GDM1 (cell line): Measurements from ENCODE around the gene SLC23A2.
A peak's percentile ranks its signal among the peaks of the same experiment; 100 is the strongest.
"Not testable (repeated sequence)": the region's sequence is repeated elsewhere in the genome, so short reads cannot be mapped to it uniquely, and the experiment has no call there.

ENCODE experiments used
- DNase-seq: peaks from one replicate; lab custom pipeline; 2025; lab: John Stamatoyannopoulos, UW

SLC23A2 gene

GRCh38 chr20:5001174-5002076 is at the start of gene SLC23A2:
Gene SLC23A2, minus strand, starts transcription at chr20:5001510. Its CDS starts 68,948 bp downstream, at chr20:4932562.
- peak; percentile 26 for DNase-seq

DNA sequence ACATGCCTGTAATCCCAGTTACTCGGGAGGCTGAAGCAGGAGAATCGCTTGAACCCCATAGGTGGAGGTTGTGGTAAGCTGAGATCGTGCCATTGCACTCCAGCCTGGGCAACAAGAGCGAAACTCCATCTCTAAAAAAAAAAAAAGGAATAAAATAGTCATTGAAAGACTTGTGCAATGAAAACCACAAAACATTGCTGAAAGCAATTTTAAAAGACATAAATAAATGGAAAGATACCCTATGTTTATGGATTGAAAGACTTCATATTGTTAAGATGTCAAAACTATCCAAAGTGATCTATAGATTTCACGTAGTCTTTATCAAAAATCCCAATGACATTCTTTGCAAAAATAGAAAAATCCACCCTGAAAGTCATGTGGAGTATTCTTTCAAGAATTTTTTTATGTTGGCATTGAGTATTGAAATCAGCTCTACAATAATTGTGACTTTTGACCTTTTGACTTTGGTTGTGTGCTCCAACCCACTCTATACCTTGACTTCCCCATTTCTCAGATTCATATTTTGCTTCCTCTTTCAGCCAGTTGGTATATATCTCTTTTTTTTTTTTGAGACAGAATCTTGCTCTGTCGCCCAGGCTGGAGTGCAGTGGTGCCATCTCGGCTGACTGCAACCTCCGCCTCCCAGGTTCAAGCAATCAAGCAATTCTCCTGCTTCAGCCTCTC is 45.5 kb upstream of the SLC23A2 start:
- no peak for DNase-seq

GRCh38 chr20:5045906-5046305 is 44.6 kb upstream of the SLC23A2 start:
- DNase-seq, result no peak

- no peak for DNase-seq
Measured at GRCh38 chr20:5044075-5044620, 42.8 kb upstream of the SLC23A2 start.

DNA sequence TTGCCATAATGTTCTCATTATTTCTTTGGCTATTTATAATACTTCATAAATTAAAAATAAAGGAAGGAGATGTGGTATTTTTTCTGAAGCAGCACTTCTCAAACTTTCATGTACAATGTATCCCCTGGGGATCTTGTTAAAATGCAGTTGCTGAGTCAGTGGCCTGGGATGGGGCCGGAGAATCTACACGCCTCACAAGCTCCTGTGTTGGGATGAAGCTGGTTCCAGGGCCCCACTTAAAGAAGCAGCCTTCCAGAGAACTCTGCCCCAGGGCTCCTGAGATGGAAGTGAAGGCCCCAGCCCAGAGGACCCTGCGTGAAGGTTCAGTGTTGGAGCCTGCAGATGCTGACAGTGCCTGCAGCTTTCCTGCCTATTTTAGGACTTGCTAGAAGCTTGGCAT is 40.1 kb upstream of the SLC23A2 start:
- no peak for DNase-seq

- DNase-seq, result no peak
Measured at GRCh38 chr20:5040345-5040744, 39.0 kb upstream of the SLC23A2 start.

DNA sequence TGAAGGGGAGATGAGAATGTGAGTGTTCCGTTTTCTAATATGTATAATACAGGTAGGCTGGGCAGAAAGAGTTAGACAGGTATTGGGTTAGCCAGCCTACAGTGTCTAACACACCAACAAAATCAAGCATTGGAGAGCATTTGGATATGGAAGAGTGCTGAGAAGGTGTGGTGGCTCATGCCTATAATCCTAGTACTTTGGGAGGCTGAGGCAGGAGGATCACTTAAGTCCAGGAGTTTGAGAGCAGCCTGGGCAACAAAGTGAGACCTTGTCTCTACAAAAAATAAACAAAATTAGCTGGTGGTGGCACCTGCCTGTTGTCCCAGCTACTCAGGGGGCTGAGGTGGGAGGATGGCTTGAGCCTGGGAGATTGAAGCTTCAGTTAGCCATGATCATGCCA is 38.6 kb upstream of the SLC23A2 start:
- no peak for DNase-seq

- DNase-seq, result no peak
Measured at GRCh38 chr20:5039255-5039657, 37.9 kb upstream of the SLC23A2 start.

DNA sequence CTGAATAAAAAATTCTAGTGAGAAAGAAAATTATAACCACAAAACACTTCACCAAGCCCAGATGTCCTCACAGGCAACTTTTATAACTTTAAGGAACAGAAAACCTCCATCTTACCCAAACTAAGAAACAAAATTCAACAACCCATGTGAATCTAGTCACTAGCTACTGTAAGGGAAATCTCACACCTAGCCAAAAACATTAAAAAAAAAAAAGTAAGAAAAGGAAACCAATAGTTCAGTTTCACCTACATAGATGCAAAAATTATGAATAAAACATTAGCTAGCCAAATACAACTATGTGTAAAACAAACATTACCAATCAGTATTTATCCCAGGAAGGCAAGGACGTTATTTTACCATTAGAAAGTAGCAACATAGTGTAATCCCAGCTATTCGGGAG is 35.5 kb upstream of the SLC23A2 start:
- no peak for DNase-seq

DNA sequence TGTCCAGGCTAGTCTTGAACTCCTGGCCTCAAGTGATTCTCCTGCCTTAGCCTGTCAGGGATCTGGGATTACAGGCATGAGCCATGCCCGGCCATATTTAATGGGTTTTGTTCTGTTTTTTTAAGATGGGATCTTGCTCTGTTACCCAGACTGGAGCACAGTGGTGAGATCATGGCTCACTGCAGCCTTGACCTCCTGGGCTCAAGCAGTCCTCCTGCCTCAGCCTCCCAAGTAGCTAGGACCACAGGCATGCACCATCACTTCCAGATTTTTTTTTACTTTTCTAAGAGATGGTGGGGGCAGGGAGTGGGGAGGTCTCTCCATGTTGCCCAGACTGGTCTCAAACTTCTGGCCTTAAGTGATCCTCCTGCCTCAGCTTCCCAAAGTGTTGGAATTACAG is 34.2 kb upstream of the SLC23A2 start:
- not testable (repeated sequence) for DNase-seq

GRCh38 chr20:5033566-5033965 is 32.3 kb upstream of the SLC23A2 start:
- DNase-seq, result no peak

DNA sequence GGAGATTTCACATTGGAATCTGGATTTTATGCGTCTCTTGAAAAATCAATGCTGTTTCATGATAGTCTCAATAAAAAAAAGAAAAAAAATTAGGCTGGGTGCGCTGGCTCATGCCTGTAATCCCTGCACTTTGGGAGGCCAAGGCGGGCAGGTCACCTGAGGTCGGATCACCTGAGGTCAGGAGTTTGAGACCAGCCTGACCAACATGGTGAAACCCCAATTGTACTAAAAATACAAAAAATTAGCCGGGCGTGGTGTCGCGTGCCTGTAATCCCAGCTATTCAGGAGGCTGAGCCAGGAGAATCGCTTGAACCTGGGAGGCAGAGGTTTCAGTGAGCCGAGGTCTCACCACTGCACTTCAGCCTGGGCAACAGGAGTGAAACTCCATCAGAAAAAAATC is 30.4 kb upstream of the SLC23A2 start:
- DNase-seq, result not testable (repeated sequence)

DNA sequence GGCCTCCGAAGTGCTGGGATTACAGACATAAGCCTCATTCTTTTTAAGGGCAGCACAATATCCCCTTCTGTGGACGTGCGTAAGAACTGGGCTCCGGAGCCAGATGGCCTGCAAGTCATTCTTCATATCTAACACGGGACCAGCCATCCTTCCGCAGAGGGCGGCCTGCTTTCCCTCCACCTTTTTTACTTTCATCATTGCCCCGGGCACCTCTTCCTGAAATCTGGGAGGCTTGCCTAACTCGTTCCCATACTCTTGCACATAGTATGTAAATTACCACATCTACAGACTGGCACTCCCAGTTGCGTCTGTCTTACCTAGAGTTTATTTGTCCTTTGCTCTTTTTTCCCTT is 29.9 kb upstream of the SLC23A2 start:
- no peak for DNase-seq

GRCh38 chr20:5030348-5031205 is 29.3 kb upstream of the SLC23A2 start:
- no peak for DNase-seq

GRCh38 chr20:5028258-5029059 is 27.1 kb upstream of the SLC23A2 start:
- not testable (repeated sequence) for DNase-seq

- DNase-seq, result no peak
Measured at GRCh38 chr20:5024982-5025381, 23.7 kb upstream of the SLC23A2 start.

- DNase-seq, result no peak
Measured at GRCh38 chr20:5024103-5024502, 22.8 kb upstream of the SLC23A2 start.

DNA sequence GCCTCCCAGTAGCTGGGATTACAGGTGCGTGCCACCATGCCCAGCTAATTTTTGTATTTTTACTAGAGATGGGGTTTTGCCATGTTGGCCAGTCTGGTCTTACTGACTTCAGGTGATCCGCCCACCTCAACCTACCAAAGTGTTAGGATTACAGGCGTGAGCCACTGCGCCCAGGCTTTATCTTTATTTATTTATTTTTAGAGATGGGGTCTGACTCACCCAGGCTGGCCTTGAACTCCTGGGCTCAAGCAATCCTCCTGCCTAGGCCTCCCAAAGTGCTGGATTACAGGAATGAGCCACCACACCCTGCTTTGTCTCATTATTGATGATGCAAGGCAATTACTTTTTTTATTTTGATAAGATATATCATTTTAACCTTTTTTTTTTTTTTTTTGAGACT is 21.9 kb upstream of the SLC23A2 start:
- DNase-seq, result not testable (repeated sequence)

GRCh38 chr20:5020760-5021159 is 19.4 kb upstream of the SLC23A2 start:
- no peak for DNase-seq

DNA sequence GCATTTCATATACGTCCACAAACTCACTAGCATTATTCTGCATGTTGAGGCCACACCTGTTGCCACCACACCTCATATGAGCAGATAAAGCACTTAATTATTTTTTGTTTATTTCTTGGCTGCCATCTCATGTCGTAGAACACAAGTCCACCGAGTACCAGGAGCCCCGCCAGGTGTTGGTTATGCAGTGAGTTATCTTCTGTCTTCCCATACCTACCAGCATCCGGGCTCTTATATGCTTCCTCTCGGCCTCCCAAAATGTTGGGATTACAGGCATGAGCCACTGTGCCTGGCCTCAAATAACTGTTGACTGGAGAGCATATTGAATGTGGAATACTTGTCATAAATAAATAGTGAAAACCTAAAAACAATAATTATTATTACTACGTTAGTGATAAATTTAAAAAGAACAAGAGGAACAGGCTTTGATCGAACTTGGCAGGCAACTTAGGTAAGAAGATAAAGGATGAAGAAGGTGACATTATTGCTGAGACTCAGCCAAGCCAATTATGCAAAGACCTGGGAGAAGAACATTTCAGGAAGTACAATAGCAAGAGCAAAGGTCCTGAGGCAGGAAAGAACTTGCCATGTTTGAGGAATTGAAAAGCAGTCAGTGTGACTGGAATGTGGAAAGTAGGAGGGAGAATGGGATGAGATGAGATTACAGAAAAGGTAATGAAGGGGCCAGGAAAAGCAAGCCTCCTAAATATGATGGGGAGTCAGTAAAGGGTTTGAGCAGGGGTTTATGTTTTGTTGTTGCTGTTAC is 12.6 kb upstream of the SLC23A2 start:
- no peak for DNase-seq

DNA sequence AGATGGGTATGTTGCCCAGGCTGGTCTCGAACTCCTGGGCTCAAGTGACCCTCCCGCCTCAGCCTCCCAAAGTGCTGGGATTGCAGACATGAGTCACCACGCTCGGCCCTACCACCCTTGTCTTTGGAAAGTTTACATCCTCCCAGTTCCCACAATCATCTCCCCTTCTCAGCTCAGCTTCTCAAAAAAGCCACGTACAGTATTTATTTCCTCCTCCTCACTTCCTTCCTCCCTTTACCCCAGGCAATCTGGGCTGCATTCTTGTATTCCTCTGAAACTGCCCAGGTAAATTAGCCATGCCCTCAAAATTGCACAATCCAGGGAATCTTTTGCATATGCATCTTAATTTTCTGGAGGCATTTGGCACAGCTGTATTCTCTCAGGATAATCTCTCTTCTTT is 7.4 kb upstream of the SLC23A2 start:
- peak; percentile 30 for DNase-seq
